ENCODE results near the gene ATP2C2. TPM values are rescaled to one million over a fixed set of nuclear protein-coding genes. Genes with fewer than 3 reads are reported as not detected.

Gene ATP2C2
- polyA plus RNA-seq, 1 of the 3 experiments (the other 2 are of a cell fraction): 0.33 TPM

GRCh38 chr16:84339766-84340165, 28.6 kb upstream of the ATP2C2 start (continued):
- no peak for TF ChIP-seq RFX5 (IDR thresholded peaks at IDR 0.05; ENCODE audit: low read length)
- no peak for TF ChIP-seq SIN3A (IDR thresholded peaks at IDR 0.05; ENCODE audit: borderline replicate concordance, low read depth, low read length)
- TF ChIP-seq, protein P1, sequence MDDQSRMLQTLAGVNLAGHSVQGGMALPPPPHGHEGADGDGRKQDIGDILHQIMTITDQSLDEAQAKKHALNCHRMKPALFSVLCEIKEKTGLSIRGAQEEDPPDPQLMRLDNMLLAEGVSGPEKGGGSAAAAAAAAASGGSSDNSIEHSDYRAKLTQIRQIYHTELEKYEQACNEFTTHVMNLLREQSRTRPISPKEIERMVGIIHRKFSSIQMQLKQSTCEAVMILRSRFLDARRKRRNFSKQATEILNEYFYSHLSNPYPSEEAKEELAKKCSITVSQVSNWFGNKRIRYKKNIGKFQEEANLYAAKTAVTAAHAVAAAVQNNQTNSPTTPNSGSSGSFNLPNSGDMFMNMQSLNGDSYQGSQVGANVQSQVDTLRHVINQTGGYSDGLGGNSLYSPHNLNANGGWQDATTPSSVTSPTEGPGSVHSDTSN (IDR thresholded peaks at IDR 0.05): no peak
- no peak for TF ChIP-seq RXRA (IDR thresholded peaks at IDR 0.05; ENCODE audit: borderline replicate concordance, low read depth)
- TF ChIP-seq MAX (IDR thresholded peaks at IDR 0.05; ENCODE audit: low read depth): no peak

DNA sequence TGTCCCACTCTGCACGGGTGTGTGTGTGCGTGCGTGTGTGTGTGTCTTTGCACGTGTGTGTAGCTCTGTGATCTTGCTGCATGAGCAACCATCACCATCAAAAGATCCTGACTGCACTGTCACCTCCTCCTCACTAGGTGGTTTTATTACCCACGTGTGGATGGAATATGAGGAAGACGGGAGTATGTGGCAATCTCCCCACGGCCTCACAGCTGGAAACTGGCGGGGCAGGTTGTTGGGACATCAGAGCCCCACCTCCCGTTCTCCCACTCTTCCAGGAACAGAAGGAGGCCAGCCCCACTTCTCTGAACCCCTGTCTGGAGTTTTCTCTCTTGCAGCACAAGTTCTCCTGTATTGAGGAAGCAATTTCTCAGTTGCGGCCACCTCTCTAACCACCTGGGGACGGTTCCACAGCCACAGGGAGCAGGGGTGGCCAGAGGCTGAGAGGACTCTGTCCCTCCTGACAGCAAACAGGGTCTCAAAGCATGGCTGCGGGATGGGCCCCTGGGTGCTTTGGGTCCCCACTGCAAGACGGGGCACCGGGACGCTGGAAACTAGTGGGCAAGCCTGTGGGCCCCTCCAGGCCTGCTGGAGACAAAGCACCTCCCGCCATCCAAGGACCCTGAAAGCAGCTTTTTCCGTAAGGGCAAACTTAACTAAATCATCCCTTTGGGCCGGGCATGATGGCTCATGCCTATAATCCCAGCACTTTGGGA, 27.9 kb upstream of the ATP2C2 start:
- no peak overlapping the region for H3K9ac ChIP-seq
- 0 out of 2 replicates have a peak, but pooled peaks cover 4% of the 10 kb centered on the region for H3K9me3 ChIP-seq
- TF ChIP-seq USF2 (IDR thresholded peaks at IDR 0.05; ENCODE audit: borderline replicate concordance, low read depth, low read length) (no peak), GABPA (IDR thresholded peaks at IDR 0.05; ENCODE audit: low read depth) (no peak), SMC3 (IDR thresholded peaks at IDR 0.05; ENCODE audit: low read depth, low read length) (no peak), RXRA (IDR thresholded peaks at IDR 0.05; ENCODE audit: borderline replicate concordance, low read depth) (no peak), GATA2 (CRISPR knock-in tag; IDR thresholded peaks at IDR 0.05) (no peak), FOXM1 (IDR thresholded peaks at IDR 0.05; ENCODE audit: low read depth) (no peak), ELF1 (IDR thresholded peaks at IDR 0.05) (no peak), MAX (IDR thresholded peaks at IDR 0.05; ENCODE audit: low read depth) (no peak), SIN3A (IDR thresholded peaks at IDR 0.05; ENCODE audit: borderline replicate concordance, low read depth, low read length) (no peak), RCOR1 (IDR thresholded peaks at IDR 0.05; ENCODE audit: low read length) (no peak), TAF1 (IDR thresholded peaks at IDR 0.05; ENCODE audit: borderline replicate concordance, low read depth, low read length) (no peak), EP300 (IDR thresholded peaks at IDR 0.05; ENCODE audit: borderline replicate concordance in 1 of 2, low read depth in 1 of 2, low read length in 1 of 2) (no peak), MEF2A (IDR thresholded peaks at IDR 0.05; ENCODE audit: borderline replicate concordance, low read depth) (no peak), MXI1 (IDR thresholded peaks at IDR 0.05; ENCODE audit: low read depth, low read length) (no peak), FOXJ3 (CRISPR knock-in tag; IDR thresholded peaks at IDR 0.05) (no peak)
- TF ChIP-seq, protein P2, sequence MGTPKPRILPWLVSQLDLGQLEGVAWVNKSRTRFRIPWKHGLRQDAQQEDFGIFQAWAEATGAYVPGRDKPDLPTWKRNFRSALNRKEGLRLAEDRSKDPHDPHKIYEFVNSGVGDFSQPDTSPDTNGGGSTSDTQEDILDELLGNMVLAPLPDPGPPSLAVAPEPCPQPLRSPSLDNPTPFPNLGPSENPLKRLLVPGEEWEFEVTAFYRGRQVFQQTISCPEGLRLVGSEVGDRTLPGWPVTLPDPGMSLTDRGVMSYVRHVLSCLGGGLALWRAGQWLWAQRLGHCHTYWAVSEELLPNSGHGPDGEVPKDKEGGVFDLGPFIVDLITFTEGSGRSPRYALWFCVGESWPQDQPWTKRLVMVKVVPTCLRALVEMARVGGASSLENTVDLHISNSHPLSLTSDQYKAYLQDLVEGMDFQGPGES (IDR thresholded peaks at IDR 0.05; ENCODE audit: low read depth, low read length): no peak
- TF ChIP-seq, protein P1 (IDR thresholded peaks at IDR 0.05): no peak
- TF ChIP-seq, protein P3, sequence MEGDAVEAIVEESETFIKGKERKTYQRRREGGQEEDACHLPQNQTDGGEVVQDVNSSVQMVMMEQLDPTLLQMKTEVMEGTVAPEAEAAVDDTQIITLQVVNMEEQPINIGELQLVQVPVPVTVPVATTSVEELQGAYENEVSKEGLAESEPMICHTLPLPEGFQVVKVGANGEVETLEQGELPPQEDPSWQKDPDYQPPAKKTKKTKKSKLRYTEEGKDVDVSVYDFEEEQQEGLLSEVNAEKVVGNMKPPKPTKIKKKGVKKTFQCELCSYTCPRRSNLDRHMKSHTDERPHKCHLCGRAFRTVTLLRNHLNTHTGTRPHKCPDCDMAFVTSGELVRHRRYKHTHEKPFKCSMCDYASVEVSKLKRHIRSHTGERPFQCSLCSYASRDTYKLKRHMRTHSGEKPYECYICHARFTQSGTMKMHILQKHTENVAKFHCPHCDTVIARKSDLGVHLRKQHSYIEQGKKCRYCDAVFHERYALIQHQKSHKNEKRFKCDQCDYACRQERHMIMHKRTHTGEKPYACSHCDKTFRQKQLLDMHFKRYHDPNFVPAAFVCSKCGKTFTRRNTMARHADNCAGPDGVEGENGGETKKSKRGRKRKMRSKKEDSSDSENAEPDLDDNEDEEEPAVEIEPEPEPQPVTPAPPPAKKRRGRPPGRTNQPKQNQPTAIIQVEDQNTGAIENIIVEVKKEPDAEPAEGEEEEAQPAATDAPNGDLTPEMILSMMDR (IDR thresholded peaks at IDR 0.05): no peak
- H3K9me2 ChIP-seq: no peaks in the 10 kb centered on the region
- H3K4me1 ChIP-seq (ENCODE audit: control insufficient read depth in 1 of 2, insufficient read depth in 2 of 2, low read depth in 1 of 2, low read length in 1 of 2): no peaks in the 10 kb centered on the region
- 58% methylated on average over 16 of the region's 18 CpGs for WGBS (ENCODE audit: low lambda C conversion rate)
- no peak overlapping the region for H2AFZ ChIP-seq (ENCODE audit: low read depth)
- no peaks in the 10 kb centered on the region for H4K20me1 ChIP-seq (ENCODE audit: insufficient read depth)
- no peak overlapping the region for H3K4me2 ChIP-seq
- ChIA-PET POLR2A (no interaction called here), CTCF (no interaction called here)
- no peaks in the 10 kb centered on the region for H3F3A ChIP-seq (replicated peaks; ENCODE audit: insufficient read depth)
- no peak for DNase-seq
- no peak overlapping the region for H3K4me3 ChIP-seq (ENCODE audit: low read depth in 2 of 2, low read length in 1 of 2)
- peaks cover 30% of the 10 kb centered on the region for H3K27me3 ChIP-seq (ENCODE audit: insufficient read depth)
- no peaks in the 10 kb centered on the region for H3K36me3 ChIP-seq (replicated peaks in 1 of 2; ENCODE audit: control insufficient read depth in 1 of 2, insufficient read depth in 2 of 2, low read length in 1 of 2)
- H3K27ac ChIP-seq (ENCODE audit: low read depth in 2 of 2, low read length in 1 of 2): no peak overlapping the region
- no peaks in the 10 kb centered on the region for H3K79me2 ChIP-seq (ENCODE audit: insufficient read depth)

Data from SK-N-SH (cell line).